K562 (cell line): ENCODE data around the gene ABCA3. TPM values are rescaled to one million over a fixed set of nuclear protein-coding genes. Genes with fewer than 3 reads are reported as not detected.

Experiments used
- COPS2 ChIP-seq: fragments of 450-650 bp; conservative IDR thresholded peaks from 2 replicates; pipeline ENCODE4 v1.6.1; 2016; ENCODE audit warnings: mild to moderate bottlenecking, moderate library complexity
- CUX1 ChIP-seq: fragments of 200-800 bp; sonication (Bioruptor generic); IDR thresholded peaks from 2 replicates; pipeline ENCODE4 v1.6.1; 2016; ENCODE audit warnings: missing genetic modification characterization, missing compliant biosample characterization
- FOS ChIP-seq: IDR thresholded peaks from 3 replicates; pipeline ENCODE4 v1.6.1; 2011; ENCODE audit not compliant: insufficient read length; ENCODE audit errors: extremely low read depth
- MAFK ChIP-seq: IDR thresholded peaks from 2 replicates; pipeline ENCODE4 v1.6.1; 2011; ENCODE audit warnings: low read length, improper control_type of control experiment
- PML ChIP-seq: IDR thresholded peaks from 2 replicates; pipeline ENCODE4 v1.6.1; 2012; ENCODE audit warnings: low read length, inconsistent platforms
- POLR2G ChIP-seq: fragments of 200-400 bp; formaldehyde crosslinking; IDR thresholded peaks from 2 replicates; pipeline ENCODE4 v1.6.1; 2017; ENCODE audit warnings: low read depth, mild to moderate bottlenecking, antibody characterized with exemption, low read length, moderate library complexity
- TEAD1 ChIP-seq, 2 experiments: fragments of 450-650 bp in 1 of 2; sonication (generic) in 1 of 2; formaldehyde crosslinking; IDR thresholded peaks; 2 replicates each; pipeline versions ENCODE4 v1.4.0 to v1.8.0; 2020 to 2022; ENCODE audit warnings: mild to moderate bottlenecking in 2 of 2, missing genetic modification reagents in 1 of 2
- U2AF1 ChIP-seq: fragments of 200-400 bp; formaldehyde crosslinking; optimal IDR thresholded peaks from 2 replicates; pipeline ENCODE3; 2017; ENCODE audit warnings: mild to moderate bottlenecking, low read depth, low read length, moderate library complexity
- YY1 ChIP-seq, 3 experiments: IDR thresholded peaks; 2 replicates each; pipeline ENCODE4 v1.6.1; 2011; ENCODE audit warnings: low read length in 2 of 3, mild to moderate bottlenecking in 2 of 3, moderate library complexity in 2 of 3, borderline replicate concordance in 1 of 3, control low read depth in 1 of 3, low read depth in 1 of 3; ENCODE audit not compliant: insufficient read depth in 3 of 3, insufficient replicate concordance in 2 of 3, control insufficient read depth in 1 of 3, insufficient read length in 1 of 3; ENCODE audit errors: extremely low read depth in 1 of 3
- ZBTB8A ChIP-seq: fragments of 450-650 bp; IDR thresholded peaks from 2 replicates; pipeline ENCODE4 v1.6.1; 2018; ENCODE audit warnings: mild to moderate bottlenecking, moderate library complexity; ENCODE audit not compliant: partially characterized antibody
- ZFP36 ChIP-seq: fragments of 150-350 bp; IDR thresholded peaks from 2 replicates; pipeline ENCODE4 v1.6.1; 2018; ENCODE audit warnings: low read length, low read depth; ENCODE audit not compliant: partially characterized antibody
- ZNF134 ChIP-seq: fragments of 250-450 bp; sonication (Bioruptor Pico); conservative IDR thresholded peaks from 2 replicates; pipeline ENCODE4 v1.4.0; 2020
- ZNF318 ChIP-seq, 2 experiments: fragments of 450-650 bp; IDR thresholded peaks; 2 replicates each; pipeline ENCODE4 v1.6.1; 2016; ENCODE audit warnings: mild to moderate bottlenecking in 2 of 2, borderline replicate concordance in 1 of 2, low read depth in 1 of 2, moderate library complexity in 1 of 2
- polyA plus RNA-seq, 8 experiments: library from polyadenylated mRNA; depleted of rRNA in 4 of 8; stranded (reverse) in 5 of 8; unstranded in 3 of 8; fragments of >200 nt; fragmentation: Nextera tagmentation in 2 of 8; fragmentation: Illumina TruSeq in 1 of 8; extraction: Ambion mirVana in 2 of 8; extraction: Trizol in 1 of 8; gene quantifications; 2 replicates each; pipeline versions ENCODE4 v1.2.1 to v1.2.3, GENCODE V29; 2011 to 2014; ENCODE audit warnings: inconsistent platforms in 1 of 8, missing spikeins in 1 of 8
- total RNA-seq, 7 experiments: library from RNA; depleted of rRNA in 6 of 7; stranded (reverse); fragments of >200 nt in 6 of 7; fragmentation: Illumina TruSeq in 2 of 7; extraction: Trizol in 2 of 7; gene quantifications; 2 replicates each; pipeline versions ENCODE4 v1.2.1 to v1.2.3, GENCODE V29; 2011 to 2021; ENCODE audit warnings: low replicate concordance in 1 of 7

Gene ABCA3
- total and polyA plus RNA-seq, 9 of the 15 experiments (the other 6 are each of a cell fraction or from before 2014, with no cell fraction given), result 0.66 to 23.7 (median 6.9) TPM

DNA sequence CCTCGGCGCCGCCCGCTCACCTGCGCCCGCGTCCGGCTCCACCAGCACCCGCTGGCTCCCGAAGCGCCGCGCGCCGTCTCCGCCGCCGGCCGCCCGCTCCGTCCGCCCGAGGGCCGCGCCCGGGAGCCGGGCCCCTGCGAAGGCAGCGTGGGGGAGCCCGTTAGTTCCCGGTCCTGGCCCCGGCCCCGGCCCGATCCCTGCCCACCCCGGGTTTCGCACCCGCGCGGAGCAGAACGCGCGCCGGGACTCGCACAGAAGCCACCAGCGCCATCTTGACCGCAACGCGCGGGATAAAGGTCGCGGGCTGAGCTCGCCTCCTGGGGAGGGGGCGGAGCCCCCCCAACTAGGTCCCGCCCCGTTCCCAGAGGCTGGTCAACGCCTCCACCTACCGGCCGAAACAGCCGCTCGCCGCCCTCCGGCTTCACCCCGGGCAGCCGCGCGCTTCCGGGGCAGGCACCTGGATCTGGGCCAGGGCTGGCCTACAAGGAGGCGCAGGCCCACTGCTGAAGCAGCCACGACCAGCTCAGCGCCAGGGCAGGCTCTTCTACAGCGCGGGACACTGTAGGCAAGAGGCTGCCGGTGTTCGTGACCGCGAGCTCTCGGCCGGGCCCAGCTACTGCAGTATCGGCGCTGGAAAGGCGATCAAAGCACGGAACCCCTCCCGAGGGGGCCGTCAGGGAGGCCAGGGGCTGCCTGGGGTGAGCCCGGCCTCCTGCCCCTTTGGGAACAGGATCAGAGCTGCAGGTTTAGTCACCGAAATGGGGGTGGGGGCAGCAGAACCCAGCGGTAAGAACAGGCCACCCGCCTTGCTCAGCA, 89.0 kb downstream of the ABCA3 start, which contains the start of gene ECI1 (continued):
- TF ChIP-seq TEAD1 (CRISPR knock-in tag; IDR thresholded peaks at IDR 0.05) (no peak; a peak in 1 of 4 replicates), U2AF1 (peak; percentile 89), ZFP36 (no peak), MAFK (no peak), YY1 (IDR thresholded peaks at IDR 0.05; ENCODE audit: borderline replicate concordance in 1 of 3, control insufficient read depth in 1 of 3, extremely low read depth in 1 of 3, insufficient read depth in 3 of 3, insufficient read length in 1 of 3, insufficient replicate concordance in 2 of 3, low read depth in 1 of 3, low read length in 2 of 3) (peak; percentile 80 to 98 (median 95)), ZBTB8A (no peak), ZNF318 (IDR thresholded peaks at IDR 0.05; ENCODE audit: borderline replicate concordance in 1 of 2, low read depth in 1 of 2) (no peak), FOS (no peak), POLR2G (peak; percentile 99), PML (peak; percentile 36), ZNF134 (no peak), CUX1 (CRISPR knock-in tag) (no peak), COPS2 (no peak)
